Fibroblast of peridontal ligament (primary cell): Measurements from ENCODE around the gene LRRC4B.
"Not testable (repeated sequence)": the region's sequence is repeated elsewhere in the genome, so short reads cannot be mapped to it uniquely, and the experiment has no call there.

Source experiments
- DNase-seq: peaks from one replicate; pipeline ENCODE4 v3.0.0-alpha.2; 2010; ENCODE audit errors: extremely low read depth

Gene LRRC4B

DNA sequence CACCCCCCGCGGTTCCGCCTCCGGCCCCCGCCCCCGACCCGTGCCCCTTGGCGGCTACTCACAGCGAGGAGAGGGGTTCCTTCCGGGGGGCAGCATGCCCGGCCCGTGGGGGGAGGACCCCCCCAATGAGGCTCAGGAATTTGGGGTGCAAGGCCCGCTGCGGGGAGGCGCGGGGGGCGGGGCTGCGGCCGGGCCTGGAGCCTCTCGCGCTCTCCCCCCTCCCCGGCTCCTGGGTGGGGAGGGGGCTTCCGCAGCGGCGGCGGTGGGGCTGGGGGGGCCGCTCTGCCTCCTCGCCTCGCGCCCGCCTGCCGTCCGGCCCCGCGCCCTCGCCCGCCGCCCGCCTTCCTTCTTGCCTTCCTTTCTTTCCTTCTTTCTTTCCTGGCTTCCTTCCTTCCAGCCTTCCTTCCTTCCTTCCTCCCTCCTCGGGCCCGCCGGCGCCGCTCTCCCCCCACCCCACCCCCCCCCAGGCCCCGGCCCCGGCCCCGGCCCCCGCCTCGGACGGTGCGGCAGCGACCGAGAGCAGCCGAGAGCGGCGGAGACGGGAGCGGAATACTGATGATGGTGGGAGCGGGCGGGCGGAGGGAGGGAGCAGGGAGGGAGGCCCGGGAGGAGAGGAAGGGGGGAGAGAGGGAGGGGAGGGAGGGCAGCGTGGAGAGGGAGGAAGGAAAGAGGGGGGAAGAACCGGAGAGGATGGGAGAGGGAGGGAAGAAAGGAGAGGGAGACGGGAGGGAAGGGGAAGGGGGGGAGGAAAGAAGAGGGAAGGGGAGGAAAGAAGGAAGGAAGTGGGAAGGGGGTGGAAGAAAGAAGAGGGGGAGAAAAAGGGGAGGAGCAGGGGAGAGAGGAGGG, at the start of gene LRRC4B:
LRRC4B (minus strand) TSS at position 554 of the 846 bp plus-strand sequence. CDS start 19,597 bp downstream, outside the sequence.
- DNase-seq = no peak

DNA sequence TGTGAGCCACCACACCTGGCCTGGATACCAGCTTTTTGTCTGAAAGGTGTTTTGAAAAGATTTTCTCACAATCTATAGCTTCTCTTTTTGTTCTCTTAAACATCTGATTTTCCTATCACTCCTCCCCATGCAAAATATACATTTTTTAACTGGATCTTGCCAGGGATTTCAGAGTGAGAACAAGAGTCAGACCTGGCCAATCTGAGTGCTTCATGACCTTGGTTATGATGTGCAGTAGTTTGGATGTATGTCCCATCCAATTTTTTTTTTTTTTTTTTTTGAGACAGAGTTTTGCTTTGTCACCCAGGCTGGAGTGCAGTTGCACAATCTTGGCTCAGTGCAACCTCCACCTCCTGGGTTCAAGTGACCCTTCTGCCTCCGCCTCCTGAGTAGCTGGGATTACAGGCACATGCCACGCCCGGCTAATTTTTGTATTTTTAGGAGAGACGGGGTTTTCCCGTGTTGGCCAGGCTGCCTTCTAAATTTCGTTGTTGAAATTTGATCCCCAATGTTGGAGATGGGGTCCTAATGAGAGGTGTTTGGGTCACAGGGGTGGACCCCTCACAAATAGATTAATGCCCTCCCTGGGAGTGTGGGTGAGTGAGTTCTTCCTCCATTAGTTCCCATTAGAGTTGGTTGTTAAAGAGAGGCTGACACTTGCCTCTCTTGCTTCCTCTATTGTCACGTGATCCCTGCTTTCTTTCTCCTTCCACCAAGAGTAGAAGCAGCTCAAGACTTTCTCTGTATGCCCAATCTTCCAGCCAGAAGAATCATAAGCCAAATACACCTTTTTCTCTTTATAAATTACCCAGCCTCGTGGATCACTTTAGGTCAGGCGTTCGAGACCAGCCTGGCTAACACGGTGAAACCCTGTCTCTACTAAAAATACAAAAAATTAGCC, 44.5 kb upstream of the LRRC4B start:
- not testable (repeated sequence) for DNase-seq

GRCh38 chr19:50607874-50608785, 39.9 kb upstream of the LRRC4B start:
- peak; percentile 9 for DNase-seq

- no peak for DNase-seq
These were observed 39.2 kb upstream of the LRRC4B start for GRCh38 chr19:50607388-50607787.

DNA sequence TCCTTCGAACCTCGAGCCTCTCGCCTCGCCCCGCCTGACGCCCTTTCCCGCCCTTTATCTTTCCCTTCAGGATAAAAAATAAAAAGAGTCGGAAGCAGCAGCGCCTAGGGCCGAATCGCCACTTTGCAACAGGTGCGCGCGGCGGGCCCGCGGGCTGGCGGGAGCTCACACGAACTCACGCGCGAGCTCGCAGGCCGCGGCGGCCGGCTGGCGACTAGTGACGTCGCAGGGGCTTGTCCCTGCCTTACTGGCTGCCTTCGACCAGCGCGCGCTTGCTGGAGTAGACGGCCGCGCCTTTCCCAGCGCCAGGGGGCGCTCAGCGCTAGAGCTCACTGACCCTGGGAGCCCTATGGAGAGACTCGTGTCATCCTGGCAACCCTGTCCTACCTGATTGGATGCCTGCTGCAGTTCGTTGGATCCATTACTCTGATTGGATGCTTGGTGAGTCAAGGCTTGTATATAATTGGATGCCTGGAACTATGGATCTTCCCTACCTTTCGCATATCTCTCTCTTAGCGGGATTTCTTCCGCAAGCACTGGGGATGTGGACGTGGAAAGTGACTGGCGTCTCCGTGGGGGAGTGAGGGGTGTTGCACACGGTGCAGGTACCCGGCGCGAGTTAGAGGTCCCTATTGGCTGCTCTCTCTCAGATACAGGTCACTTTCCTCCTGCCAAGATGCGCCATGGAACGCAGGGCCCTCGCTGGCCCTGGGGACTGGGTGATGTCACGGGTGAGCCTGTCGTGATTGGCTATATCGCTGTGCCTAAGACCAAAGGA, 38.0 kb upstream of the LRRC4B start:
- not testable (repeated sequence) for DNase-seq

DNA sequence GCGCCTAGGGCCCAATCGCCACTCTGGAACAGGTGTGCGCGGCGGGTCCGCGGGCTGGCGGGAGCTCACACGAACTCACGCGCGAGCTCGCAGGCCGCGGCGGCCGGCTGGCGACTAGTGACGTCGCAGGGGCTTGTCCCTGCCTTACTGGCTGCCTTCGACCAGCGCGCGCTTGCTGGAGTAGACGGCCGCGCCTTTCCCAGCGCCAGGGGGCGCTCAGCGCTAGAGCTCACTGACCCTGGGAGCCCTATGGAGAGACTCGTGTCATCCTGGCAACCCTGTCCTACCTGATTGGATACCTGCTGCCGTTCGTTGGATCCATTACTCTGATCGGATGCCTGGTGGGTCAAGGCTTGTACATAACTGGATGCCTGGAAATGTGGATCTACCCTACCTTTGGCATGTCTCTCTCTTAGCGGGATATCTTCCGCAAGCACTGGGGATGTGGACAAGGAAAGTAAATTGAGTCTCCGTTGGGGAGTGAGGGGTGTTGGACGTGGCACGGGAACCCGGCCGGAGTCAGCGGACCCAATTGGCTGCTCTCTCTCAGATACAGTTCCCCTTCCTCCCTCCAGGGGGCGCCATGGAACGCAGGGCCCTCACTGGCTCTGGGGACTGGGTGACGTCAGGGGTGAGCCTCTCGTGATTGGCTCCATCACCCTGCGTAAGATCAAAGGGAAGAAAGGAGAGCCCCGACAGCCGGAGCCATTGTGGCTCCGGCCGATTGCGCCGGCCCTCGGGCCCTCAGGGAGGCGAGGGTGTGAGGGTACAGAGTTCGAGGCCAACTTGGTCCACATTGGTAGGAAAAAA, 36.2 kb upstream of the LRRC4B start:
- DNase-seq = not testable (repeated sequence)

DNA sequence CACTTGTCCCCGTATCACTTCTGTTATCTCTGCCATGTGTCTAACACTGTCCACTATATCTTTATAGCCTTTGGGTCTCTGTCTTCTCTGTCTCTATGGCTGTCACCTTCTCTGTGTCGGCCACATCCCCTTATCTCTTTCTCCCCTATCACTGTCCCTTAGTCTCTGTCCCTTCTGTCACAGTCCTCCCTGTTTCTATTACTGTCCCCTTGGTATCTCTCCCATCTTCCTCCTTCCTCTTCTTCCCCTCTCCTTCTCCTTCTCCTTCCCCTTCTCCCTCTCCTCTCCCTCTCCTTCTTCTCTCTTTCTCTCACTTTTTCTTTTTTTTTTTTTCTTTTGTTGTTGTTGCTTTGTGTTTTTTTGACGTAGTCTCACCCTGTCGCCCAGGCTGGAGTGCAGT, 34.7 kb upstream of the LRRC4B start:
- DNase-seq = no peak

- no peak for DNase-seq
These were observed 34.3 kb upstream of the LRRC4B start for GRCh38 chr19:50602496-50602895.

DNA sequence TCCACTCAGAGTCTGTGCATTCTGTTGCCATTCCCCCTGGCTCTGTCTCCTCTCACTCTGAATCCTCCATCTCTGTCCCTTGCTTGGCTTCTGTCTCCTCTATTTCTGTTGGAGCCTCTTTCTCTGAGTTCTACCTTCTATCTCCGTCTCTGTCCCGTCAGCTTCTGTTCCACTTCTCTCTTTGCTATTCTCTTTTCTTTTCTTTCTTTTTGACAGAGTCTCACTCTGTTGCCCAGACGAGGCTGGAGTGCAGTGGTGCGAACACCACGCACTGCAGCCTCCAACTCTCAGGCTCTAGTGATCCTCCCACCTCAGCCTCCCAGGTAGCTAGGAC, 33.8 kb upstream of the LRRC4B start:
- no peak for DNase-seq

DNA sequence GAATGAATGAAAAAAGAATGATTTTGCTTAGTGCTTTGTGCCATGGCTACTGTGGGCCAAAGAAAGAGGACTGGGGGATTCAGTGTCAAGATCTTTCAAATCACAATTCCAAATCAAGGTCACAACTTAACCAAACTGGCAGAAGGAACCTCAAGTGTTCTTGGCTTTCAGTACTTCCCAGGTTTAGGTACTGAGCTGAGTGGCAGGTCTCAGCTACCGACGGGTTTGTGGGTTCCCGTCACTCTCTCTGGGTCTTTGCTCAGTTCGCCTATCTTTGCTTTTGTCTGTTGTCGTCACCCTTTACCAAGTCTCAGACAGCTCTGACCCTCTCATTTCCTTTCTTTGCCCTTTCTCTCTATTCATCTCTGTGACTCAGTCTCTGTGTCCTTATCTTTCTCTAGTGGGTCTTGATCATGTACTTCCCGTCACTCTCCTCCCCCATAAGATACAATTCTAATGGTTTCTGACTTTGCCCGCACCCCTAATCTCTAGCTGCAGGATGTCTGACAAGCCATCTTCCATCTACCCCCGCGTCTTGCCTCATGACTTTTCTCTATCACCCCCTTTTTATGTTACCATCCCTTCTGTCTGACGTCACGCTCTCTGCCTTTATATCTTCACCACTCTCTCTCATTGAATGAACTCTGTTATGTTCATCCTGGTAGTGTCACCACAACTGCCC, 33.3 kb upstream of the LRRC4B start:
- no peak for DNase-seq

GRCh38 chr19:50599427-50599826, 31.2 kb upstream of the LRRC4B start:
- no peak for DNase-seq

DNA sequence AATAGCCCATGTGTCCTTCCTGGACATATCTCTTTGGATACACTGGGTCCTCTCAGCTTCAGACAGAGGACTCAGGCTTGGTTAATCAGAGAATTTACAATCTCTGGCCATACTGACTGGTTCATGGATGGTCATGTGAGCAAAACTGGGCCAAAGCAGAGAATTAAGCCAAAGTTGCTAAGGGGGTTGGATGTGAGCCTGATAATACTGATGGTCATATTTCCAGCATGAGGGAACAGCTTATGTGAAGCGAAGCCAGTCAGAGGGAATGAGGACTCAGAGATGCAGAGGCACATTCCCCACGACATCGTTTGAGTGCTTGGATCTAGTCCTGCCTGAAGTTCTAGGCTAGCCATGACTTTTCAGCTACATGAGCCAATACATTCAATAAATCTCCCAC, 22.0 kb upstream of the LRRC4B start:
- DNase-seq = no peak

DNA sequence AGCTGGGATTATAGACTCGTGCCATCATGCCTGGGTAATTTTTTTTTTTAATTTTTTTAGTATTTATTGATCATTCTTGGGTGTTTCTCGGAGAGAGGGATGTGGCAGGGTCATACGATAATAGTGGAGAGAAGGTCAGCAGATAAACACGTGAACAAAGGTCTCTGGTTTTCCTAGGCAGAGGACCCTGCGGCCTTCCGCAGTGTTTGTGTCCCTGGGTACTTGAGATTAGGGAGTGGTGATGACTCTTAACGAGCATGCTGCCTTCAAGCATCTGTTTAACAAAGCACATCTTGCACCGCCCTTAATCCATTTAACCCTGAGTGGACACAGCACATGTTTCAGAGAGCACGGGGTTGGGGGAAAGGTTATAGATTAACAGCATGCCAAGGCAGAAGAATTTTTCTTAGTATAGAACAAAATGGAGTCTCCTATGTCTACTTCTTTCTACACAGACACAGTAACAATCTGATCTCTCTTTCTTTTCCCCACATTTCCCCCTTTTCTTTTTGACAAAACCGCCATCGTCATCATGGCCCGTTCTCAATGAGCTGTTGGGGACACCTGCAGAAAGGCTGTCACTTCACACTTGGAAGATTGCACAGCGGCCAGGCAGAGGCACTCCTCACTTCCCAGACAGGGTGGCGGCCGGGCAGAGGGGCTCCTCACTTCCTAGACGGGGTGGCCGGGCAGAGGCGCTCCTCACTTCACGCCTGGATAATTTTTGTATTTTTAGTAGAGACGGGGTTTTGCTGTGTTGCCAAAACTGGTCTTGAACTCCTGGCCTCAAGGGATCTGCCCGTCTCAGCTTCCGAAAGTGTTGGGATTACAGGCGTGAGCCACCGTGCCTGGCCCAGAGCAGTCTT, 13.8 kb upstream of the LRRC4B start:
- not testable (repeated sequence) for DNase-seq

GRCh38 chr19:50580970-50581634, 12.9 kb upstream of the LRRC4B start:
- DNase-seq = no peak

GRCh38 chr19:50580240-50580639, 12.0 kb upstream of the LRRC4B start:
- DNase-seq = no peak

DNA sequence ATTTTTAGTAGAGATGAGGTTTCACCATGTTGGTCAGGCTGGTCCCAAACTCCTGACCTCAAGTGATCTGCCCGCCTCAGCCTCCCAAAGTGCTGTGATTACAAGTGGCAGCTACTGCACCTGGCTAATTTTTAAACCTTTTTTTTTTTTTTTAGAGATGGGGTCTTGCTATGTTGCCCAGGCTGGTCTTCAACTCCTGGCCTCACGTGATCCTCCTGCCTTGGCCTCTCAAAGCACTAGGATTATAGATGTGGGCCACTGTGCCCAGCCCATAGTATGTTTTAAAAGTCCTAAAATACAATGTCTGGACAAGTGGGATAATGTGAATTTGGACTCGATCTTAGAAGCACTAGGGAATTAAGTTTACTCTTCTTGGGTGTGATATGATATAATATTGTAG, 8.5 kb upstream of the LRRC4B start:
- not testable (repeated sequence) for DNase-seq

GRCh38 chr19:50573741-50574461, 5.7 kb upstream of the LRRC4B start:
- DNase-seq = no peak
